PC-3 (cell line): ENCODE measurements around the gene PLIN5.

Experiments used
- EZH2 ChIP-seq: fragments of 300-600 bp; sonication (generic); IDR thresholded peaks from one replicate; pipeline ENCODE4 v1.6.1; 2017; ENCODE audit warnings: antibody characterized with exemption, mild to moderate bottlenecking, low read length; ENCODE audit not compliant: unreplicated experiment
- EZH2phosphoT487 ChIP-seq: fragments of 300-600 bp; sonication (generic); IDR thresholded peaks from 2 replicates; pipeline ENCODE4 v1.6.1; 2018; ENCODE audit warnings: mild to moderate bottlenecking, antibody characterized with exemption, low read length, borderline replicate concordance
- TF ChIP-seq, protein P1 (sequence below): fragments of 300-600 bp; sonication (generic); conservative IDR thresholded peaks from 2 replicates; pipeline ENCODE4 v1.5.1; 2017; ENCODE audit warnings: antibody characterized with exemption, low read depth, mild to moderate bottlenecking, low read length

DNA sequence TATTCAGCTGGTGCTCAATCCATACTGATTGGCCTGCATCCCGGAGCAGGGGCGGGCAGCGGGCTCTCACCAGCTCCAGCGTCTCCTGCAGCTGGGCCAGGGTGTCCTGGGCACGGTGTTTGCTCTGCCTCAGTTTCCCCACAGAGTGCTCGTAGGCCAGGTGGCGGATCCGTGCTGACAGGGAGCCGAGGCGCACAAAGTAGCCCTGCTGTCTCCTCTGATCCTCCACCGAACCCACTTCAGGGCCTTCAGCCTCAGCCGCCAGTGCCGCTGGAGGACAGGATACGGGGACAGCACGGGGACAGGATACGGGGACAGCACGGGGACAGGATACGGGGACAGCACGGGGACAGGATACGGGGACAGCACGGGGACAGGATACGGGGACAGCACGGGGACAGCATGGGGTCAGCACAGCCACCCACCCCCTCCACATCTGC, 9.4 kb downstream of the PLIN5 start:
- TF ChIP-seq, protein P1, sequence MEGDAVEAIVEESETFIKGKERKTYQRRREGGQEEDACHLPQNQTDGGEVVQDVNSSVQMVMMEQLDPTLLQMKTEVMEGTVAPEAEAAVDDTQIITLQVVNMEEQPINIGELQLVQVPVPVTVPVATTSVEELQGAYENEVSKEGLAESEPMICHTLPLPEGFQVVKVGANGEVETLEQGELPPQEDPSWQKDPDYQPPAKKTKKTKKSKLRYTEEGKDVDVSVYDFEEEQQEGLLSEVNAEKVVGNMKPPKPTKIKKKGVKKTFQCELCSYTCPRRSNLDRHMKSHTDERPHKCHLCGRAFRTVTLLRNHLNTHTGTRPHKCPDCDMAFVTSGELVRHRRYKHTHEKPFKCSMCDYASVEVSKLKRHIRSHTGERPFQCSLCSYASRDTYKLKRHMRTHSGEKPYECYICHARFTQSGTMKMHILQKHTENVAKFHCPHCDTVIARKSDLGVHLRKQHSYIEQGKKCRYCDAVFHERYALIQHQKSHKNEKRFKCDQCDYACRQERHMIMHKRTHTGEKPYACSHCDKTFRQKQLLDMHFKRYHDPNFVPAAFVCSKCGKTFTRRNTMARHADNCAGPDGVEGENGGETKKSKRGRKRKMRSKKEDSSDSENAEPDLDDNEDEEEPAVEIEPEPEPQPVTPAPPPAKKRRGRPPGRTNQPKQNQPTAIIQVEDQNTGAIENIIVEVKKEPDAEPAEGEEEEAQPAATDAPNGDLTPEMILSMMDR = no peak
- no peak for TF ChIP-seq EZH2phosphoT487
- no peak for TF ChIP-seq EZH2
